Raji (cell line): ENCODE data around the gene SLC17A5.

Experiments
- POLR2A ChIP-seq: IDR thresholded peaks from 2 replicates; pipeline ENCODE4 v1.6.1; 2011; ENCODE audit warnings: low read depth, low read length, control low read depth; ENCODE audit not compliant: insufficient read depth

The SLC17A5 gene

DNA sequence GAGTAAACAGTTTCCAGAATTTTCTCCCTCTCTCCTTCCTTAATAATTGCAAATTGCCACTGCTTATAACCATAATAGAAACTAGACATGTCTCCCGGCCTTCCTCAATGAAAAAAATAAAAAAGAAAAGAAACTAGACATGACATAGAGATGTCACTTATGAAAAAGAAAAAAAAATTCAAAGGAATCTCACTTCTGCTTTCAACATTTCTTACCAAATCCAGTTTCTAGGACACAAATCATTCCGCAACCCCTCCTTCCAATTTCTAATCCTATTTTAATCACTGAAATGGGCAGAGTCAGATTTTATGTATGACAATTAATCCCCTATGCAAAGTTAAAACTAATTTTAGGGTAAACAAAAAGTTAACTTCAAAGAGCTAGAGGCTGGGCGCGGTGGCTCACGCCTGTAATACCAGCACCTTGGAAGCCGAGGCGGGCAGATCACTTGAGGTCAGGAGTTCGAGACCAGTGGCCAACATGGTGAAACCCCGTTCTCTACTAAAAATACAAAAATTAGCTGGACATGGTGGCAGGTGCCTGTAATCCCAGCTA, 92.9 kb downstream of the SLC17A5 start:
- no peak for TF ChIP-seq POLR2A

DNA sequence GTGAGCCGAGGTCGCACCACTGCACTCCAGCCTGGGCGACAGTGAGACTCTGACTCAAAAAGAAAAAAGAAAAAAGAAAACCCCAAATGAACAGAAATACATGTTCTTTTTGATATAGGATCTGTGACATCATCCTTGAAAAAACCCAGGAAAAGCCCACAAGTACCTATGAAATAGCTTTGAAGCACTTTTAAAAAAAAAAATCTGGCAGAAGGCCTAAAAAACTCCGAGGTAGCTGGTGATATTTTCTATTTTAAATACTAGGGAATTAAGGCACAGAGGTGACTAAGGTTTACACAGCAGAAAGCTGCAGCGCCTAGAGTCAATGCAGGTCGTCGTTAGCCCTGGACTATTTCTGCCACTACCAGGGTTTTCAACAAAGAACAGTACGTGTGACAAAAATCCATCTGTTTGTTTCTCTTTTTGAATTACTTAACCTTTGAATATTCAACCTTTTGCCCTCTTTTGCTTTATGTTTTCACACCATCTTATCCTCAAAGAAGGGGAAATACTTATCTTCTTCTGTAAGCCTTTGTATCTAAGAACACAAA, 93.5 kb downstream of the SLC17A5 start:
- no peak for TF ChIP-seq POLR2A

DNA sequence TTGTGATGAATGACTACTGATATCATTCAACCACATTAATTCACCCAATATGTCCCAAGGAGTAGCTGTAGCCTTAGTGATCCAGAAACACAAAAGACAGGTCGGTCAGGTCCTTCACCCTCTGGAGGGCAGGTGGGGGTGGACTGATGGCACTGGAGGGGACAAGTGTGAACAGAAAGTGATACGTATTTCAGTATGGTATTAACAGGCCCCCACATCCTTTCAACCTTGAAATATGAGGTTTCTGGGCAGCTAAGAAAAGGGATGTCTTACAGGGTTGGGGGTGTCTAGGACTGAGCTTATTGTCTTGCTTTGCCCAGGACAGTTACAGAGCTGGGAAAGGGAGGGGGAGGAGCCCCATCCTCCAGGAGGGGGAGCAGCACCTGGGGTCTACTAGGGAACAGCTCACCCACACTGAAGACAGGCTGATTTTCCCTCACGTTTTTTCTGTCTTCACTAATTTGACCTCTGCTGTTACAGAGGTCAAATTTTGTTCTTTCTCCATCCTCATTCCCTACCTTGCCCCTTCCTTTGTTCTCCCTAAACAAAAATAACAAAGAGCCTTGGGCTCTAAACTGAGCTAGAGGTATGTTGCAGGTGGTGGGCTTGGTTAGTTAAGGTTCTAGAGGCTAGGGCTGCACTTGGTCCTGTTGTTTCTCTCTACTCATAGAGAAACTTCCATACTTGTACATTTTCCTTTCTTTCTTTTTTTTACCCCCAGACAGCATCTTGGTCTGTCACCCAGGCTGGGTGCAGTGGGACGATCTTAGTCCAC, 95.0 kb downstream of the SLC17A5 start:
- no peak for TF ChIP-seq POLR2A

DNA sequence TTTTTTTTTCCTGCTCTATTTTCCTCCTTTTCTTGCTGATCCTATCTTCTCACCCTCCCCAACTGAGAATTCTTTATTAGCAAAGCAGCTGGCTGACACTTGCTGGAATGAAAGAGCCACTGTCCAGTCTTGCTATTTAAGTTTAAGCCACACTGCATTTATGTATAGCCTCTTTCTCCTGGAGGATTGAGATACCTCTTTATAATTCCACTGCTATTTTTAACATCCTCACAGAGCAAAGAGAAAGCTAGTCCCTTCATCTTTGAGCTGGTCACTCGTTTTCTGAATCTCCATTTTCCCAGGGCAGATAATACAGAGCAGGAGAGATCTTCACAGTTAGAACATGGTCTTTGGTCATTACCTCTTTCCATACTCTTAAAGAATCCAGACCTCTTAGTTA, 97.0 kb downstream of the SLC17A5 start:
- no peak for TF ChIP-seq POLR2A

DNA sequence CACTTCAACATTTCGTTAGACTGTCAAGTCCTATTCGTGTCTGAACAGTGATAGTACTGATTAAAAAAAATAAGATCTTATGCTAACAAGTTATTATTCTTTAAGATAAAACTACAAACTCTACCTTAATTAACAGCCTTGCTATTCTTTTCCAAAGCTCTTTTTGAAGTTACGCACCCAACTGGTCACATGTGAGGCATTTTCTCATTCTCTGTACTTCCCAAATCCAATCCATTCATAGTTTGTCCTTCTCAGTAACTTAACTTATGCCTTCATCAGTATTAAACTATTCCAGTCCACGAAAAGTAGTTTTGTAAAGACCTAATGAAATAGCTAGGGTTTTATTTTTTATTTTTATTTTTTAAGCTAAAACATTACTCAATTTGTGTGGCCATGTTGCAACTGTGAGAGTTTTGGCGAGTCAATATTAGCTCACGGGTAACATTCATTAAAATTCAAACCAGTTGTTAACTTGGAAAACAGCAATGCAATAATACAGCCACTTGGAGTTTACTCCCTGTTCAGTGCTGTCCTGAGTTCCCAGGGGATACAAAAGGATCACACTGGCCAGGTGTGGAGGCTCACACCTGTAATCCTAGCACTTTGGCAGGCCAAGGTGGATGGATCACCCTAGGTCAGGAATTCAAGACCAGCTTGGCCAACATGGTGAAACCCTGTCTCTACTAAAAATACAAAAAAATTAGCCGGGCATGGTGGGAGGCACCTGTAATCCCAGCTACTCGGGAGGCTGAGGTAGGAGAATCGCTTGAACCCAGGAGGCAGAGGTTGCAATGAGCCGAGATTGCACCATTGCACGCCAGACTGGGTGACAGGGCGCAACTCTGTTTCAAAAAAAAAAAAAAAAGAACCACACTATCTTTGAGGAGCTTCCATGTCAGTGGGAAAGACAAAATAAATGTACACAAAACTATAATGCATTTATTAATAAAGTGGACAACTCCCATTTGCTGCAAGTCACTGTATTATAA, 105.0 kb downstream of the SLC17A5 start:
- no peak for TF ChIP-seq POLR2A

DNA sequence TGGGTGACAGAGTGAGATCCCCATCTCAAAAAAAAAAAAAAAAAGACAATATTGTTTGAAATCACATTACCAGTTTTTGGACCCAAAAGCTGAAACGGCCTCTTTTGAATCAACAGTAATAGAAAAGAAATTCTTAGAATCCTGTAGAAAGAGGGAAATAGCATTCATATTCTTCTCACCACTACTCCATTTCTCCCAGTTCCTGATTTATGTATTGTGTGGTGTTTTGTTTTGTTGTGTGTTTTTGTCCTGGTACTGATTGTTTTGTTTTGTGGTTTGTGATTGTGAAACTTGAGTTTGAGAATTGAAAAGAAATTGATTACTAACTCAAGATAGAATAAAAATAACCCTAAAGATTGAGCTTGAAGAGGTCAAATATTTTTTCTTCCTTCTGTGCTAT, 106.8 kb downstream of the SLC17A5 start:
- no peak for TF ChIP-seq POLR2A
